HCT116 (cell line): ENCODE data around the gene GDAP1L1. TPM values are rescaled to one million over a fixed set of nuclear protein-coding genes. Genes with fewer than 3 reads are reported as not detected.

ENCODE experiments used
- ATAC-seq: fragments of 200-7000 bp; cut with Tn5 transposase; 2 replicates; pipeline ENCODE4 v1.9.1; 2020; ENCODE audit warnings: mild to moderate bottlenecking, moderate library complexity
- BruUV-seq: library from RNA; stranded (reverse); fragments of 400-500 nt; replicated peaks from 2 replicates; lab custom pipeline; 2021; lab: Mats Ljungman, UMichigan
- CTCF ChIA-PET: fragments of 300-600 bp; sonication (Branson Sonifier 250); formaldehyde crosslinking; loops from one replicate; lab custom pipeline; 2021; ENCODE audit warnings: antibody characterized with exemption; lab: Charles Lee
- POLR2A ChIA-PET: fragments of 300-600, 350-600 bp; sonication (Branson Sonifier 250); formaldehyde crosslinking; loops from one replicate; lab custom pipeline; 2021; ENCODE audit warnings: antibody characterized with exemption; lab: Charles Lee
- RAD21 ChIA-PET, 2 experiments: fragments of 300-600 bp; sonication (Branson Sonifier 250); formaldehyde crosslinking; loops; one replicate each; lab custom pipeline; 2023; ENCODE audit warnings: low total read pairs in 2 of 2; ENCODE audit not compliant: uncharacterized antibody in 2 of 2, unreplicated experiment in 2 of 2, low non-redundant PET in 1 of 2; lab: Charles Lee
- DNase-seq: peaks from one replicate; pipeline ENCODE4 v3.0.0-alpha.2; 2010; ENCODE audit warnings: low read depth, low spot score
- H2AFZ ChIP-seq: fragments of 200-600 bp; shearing (Covaris generic), sonication (generic); 2 replicates; pipeline ENCODE4 v1.6.1; 2017; ENCODE audit warnings: low read depth, mixed run types, mixed read lengths, antibody characterized with exemption, low read length; ENCODE audit not compliant: poor library complexity, severe bottlenecking
- H3K27ac ChIP-seq: 2 replicates; pipeline ENCODE4 v1.5.1; 2012; ENCODE audit warnings: low read depth, low read length
- H3K27me3 ChIP-seq: fragments of 200-600 bp; sonication (generic); 2 replicates; pipeline ENCODE4 v1.6.1; 2016; ENCODE audit warnings: mixed run types, low read length, mixed read lengths; ENCODE audit not compliant: insufficient read depth
- H3K36me3 ChIP-seq, 2 experiments: fragments of 200-500 bp in 1 of 2; fragments of 200-600 bp in 1 of 2; sonication (Bioruptor generic) in 1 of 2; sonication (generic) in 1 of 2; 2 replicates each; pipeline versions ENCODE4 v1.5.1 to v1.6.1; 2014 to 2016; ENCODE audit warnings: low read length in 2 of 2, inconsistent platforms in 1 of 2, mixed read lengths in 1 of 2, mixed run types in 1 of 2; ENCODE audit not compliant: insufficient read depth in 2 of 2, control insufficient read depth in 1 of 2
- H3K4me1 ChIP-seq, 2 experiments: fragments of 200-600 bp in 1 of 2; sonication (generic) in 1 of 2; 2 replicates each; pipeline versions ENCODE4 v1.5.1 to v1.6.1; 2012 to 2017; ENCODE audit warnings: low read length in 2 of 2, inconsistent platforms in 1 of 2, mild to moderate bottlenecking in 1 of 2, mixed read lengths in 1 of 2, mixed run types in 1 of 2, moderate library complexity in 1 of 2; ENCODE audit not compliant: insufficient read depth in 2 of 2, control insufficient read depth in 1 of 2
- H3K4me2 ChIP-seq: fragments of 200-600 bp; sonication (generic); 2 replicates; pipeline ENCODE4 v1.6.1; 2017; ENCODE audit warnings: mixed run types, low read length, mixed read lengths
- H3K4me3 ChIP-seq, 2 experiments: fragments of 200-600 bp in 1 of 2; sonication (generic) in 1 of 2; replicated peaks in 1 of 2; 2 replicates each; pipeline ENCODE4 v1.5.1; 2011 to 2016; ENCODE audit warnings: low read length in 2 of 2, control low read depth in 1 of 2, low read depth in 1 of 2, mild to moderate bottlenecking in 1 of 2, mixed read lengths in 1 of 2, mixed run types in 1 of 2
- H3K79me2 ChIP-seq: fragments of 200-600 bp; sonication (generic); 2 replicates; pipeline ENCODE4 v1.6.1; 2017; ENCODE audit warnings: mild to moderate bottlenecking, mixed run types, low read length, moderate library complexity, mixed read lengths; ENCODE audit not compliant: insufficient read depth
- H3K9ac ChIP-seq: fragments of 200-600 bp; sonication (generic); 2 replicates; pipeline ENCODE4 v1.6.1; 2016; ENCODE audit warnings: low read length, mixed read lengths
- H3K9me2 ChIP-seq: fragments of 200-600 bp; sonication (generic), shearing (Covaris generic); 2 replicates; pipeline ENCODE4 v1.6.1; 2017; ENCODE audit warnings: mixed run types, mild to moderate bottlenecking, moderate library complexity; ENCODE audit not compliant: insufficient read depth
- H3K9me3 ChIP-seq, 2 experiments: fragments of 200-500 bp in 1 of 2; fragments of 200-600 bp in 1 of 2; sonication (Bioruptor generic) in 1 of 2; sonication (generic) in 1 of 2; 2 replicates each; pipeline ENCODE4 v1.6.1; 2014 to 2017; ENCODE audit warnings: low read length in 2 of 2, mixed read lengths in 2 of 2, inconsistent platforms in 1 of 2, low read depth in 1 of 2, mild to moderate bottlenecking in 1 of 2, mixed run types in 1 of 2, moderate library complexity in 1 of 2; ENCODE audit not compliant: control insufficient read depth in 1 of 2, insufficient read depth in 1 of 2
- H4K20me1 ChIP-seq: fragments of 200-600 bp; sonication (generic), shearing (Covaris generic); 2 replicates; pipeline ENCODE4 v1.6.1; 2017; ENCODE audit warnings: mixed run types, mild to moderate bottlenecking, moderate library complexity; ENCODE audit not compliant: insufficient read depth
- CBX3 ChIP-seq: IDR thresholded peaks from 2 replicates; pipeline ENCODE4 v1.6.1; 2012; ENCODE audit warnings: low read depth
- CEBPB ChIP-seq: IDR thresholded peaks from 2 replicates; pipeline ENCODE4 v1.6.1; 2012; ENCODE audit warnings: low read depth
- CTCF ChIP-seq, 3 experiments: fragments of 200-600 bp in 1 of 3; sonication (generic) in 1 of 3; IDR thresholded peaks in 2 of 3; conservative IDR thresholded peaks in 1 of 3; 2 replicates each; pipeline ENCODE4 v1.5.1; 2012 to 2017; ENCODE audit warnings: low read depth in 2 of 3, low read length in 2 of 3, antibody characterized with exemption in 1 of 3, borderline replicate concordance in 1 of 3, control low read depth in 1 of 3, mild to moderate bottlenecking in 1 of 3, mixed read lengths in 1 of 3, mixed run types in 1 of 3, moderate library complexity in 1 of 3; ENCODE audit not compliant: insufficient read depth in 1 of 3
- EGR1 ChIP-seq: IDR thresholded peaks from 2 replicates; pipeline ENCODE4 v1.6.1; 2012; ENCODE audit warnings: low read depth
- ELF1 ChIP-seq: IDR thresholded peaks from 2 replicates; pipeline ENCODE4 v1.6.1; 2012; ENCODE audit warnings: low read depth, borderline replicate concordance
- EZH2phosphoT487 ChIP-seq: fragments of 200-600 bp; IDR thresholded peaks from 2 replicates; pipeline ENCODE4 v1.6.1; 2018; ENCODE audit warnings: antibody characterized with exemption, borderline replicate concordance
- FOSL1 ChIP-seq: IDR thresholded peaks from 2 replicates; pipeline ENCODE4 v1.6.1; 2012; ENCODE audit warnings: low read depth
- JUND ChIP-seq: IDR thresholded peaks from 2 replicates; pipeline ENCODE4 v1.6.1; 2012
- POLR2A ChIP-seq: IDR thresholded peaks from 2 replicates; pipeline ENCODE4 v1.7.0; 2011; ENCODE audit warnings: borderline replicate concordance; ENCODE audit not compliant: insufficient read depth, insufficient read length; ENCODE audit errors: extremely low read depth
- POLR2AphosphoS5 ChIP-seq: IDR thresholded peaks from 2 replicates; pipeline ENCODE4 v1.6.1; 2011; ENCODE audit warnings: mild to moderate bottlenecking, low read depth, low read length, moderate library complexity
- RAD21 ChIP-seq: IDR thresholded peaks from 2 replicates; pipeline ENCODE4 v1.6.1; 2012; ENCODE audit warnings: low read depth, mild to moderate bottlenecking
- REST ChIP-seq: IDR thresholded peaks from 2 replicates; pipeline ENCODE4 v1.6.1; 2012; ENCODE audit warnings: low read depth
- SIN3A ChIP-seq: IDR thresholded peaks from 2 replicates; pipeline ENCODE4 v1.6.1; 2012; ENCODE audit warnings: low read depth
- SP1 ChIP-seq: IDR thresholded peaks from 2 replicates; pipeline ENCODE4 v1.6.1; 2012; ENCODE audit warnings: low read depth
- SRF ChIP-seq: IDR thresholded peaks from 2 replicates; pipeline ENCODE4 v1.6.1; 2012; ENCODE audit warnings: low read depth
- TCF7L2 ChIP-seq: IDR thresholded peaks from 2 replicates; pipeline ENCODE4 v1.7.0; 2011; ENCODE audit warnings: borderline replicate concordance, inconsistent platforms; ENCODE audit not compliant: insufficient read depth, insufficient read length; ENCODE audit errors: extremely low read depth
- YY1 ChIP-seq: IDR thresholded peaks from 2 replicates; pipeline ENCODE4 v1.6.1; 2011; ENCODE audit warnings: low read length, low read depth, moderate library complexity, mild to moderate bottlenecking; ENCODE audit not compliant: insufficient replicate concordance; ENCODE audit errors: extremely low read depth
- ZFX ChIP-seq: fragments of 450-650 bp; IDR thresholded peaks from 2 replicates; pipeline ENCODE4 v1.6.1; 2017
- ZNF274 ChIP-seq: fragments of 200-500 bp; sonication (Bioruptor generic); IDR thresholded peaks from 2 replicates; pipeline ENCODE4 v1.6.1; 2014; ENCODE audit warnings: mild to moderate bottlenecking, low read depth, low read length, inconsistent platforms
- intact Hi-C: fragments of 100-400 bp; cut with micrococcal nuclease; formaldehyde crosslinking; loops from 2 replicates; pipeline ENCODE4 v1.10.0; 2022
- total RNA-seq: library from RNA; stranded (reverse); gene quantifications from one replicate; pipeline ENCODE4 v1.2.1, GENCODE V29; 2021; ENCODE audit not compliant: unreplicated experiment
- TF ChIP-seq, protein P1 (sequence below): IDR thresholded peaks from 2 replicates; pipeline ENCODE4 v1.6.1; 2012
- TF ChIP-seq, protein P2 (sequence below): IDR thresholded peaks from 2 replicates; pipeline ENCODE4 v1.6.1; 2012

GDAP1L1 gene
- total RNA-seq, 1 experiment from 2014 or later: not detected

DNA sequence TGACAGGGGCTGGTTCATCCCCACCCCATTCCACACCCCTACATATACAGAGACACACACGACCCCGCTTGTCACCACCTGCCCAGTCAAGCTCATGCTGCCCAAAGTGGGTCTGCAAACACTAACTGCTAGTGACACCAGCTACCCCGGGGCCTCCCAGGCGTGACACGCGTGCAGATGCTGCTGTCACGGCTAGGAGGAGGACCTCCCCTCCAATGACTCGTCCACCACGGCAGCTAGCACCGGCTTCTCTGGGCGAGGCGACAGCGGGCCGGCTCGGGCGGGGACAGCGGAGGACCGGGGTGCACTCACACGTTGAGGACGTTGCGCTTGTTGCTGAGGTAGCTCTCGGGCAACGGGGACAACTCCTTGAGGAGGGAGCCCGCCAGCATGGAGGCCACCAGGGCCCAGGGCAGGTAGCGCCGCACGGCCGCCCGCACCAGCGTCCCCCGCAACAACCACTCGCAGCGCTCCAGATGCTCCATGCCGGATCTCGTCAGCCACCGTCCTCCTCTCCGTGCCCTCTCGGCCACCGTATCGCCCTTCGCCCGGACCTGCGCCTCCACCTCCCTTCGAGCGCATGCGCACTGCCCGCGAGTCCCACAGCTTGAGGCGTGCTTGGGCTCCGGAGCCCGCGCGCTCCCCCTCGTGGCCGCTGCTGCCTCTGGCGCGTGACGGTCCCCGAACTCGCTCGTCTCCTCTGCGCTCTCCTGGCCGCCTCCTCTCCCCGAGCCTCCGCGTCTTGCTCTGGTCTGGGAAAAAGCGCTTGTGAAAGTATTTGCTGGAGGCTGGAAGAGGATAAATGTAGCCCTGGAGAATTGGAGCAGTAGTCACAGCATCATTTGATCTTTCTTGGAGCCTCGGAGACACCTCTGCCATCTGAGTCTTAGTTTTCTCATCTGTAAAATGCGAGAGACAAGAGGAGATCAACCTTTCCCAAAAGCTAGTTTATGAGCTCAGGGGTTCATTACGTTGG is 63.8 kb downstream of the GDAP1L1 start, which contains the start of gene FITM2:
Gene FITM2 (minus strand): TSS at position 539 of the 976 bp plus-strand sequence. CDS start 54 bp downstream, at position 485.
- Histone ChIP-seq H3K9me3 (no peaks in the 10 kb centered on the region), H4K20me1 (no peaks in the 10 kb centered on the region), H3K79me2 (peaks cover 14% of the 10 kb centered on the region; the same call in 1 of the 2 replicates), H3K27ac (peak within 1 kb of the TSS; percentile 54; the same call in 1 of the 2 replicates), H3K4me3 (peak within 1 kb of the TSS; percentile 93 to 98), H3K27me3 (no peaks in the 10 kb centered on the region), H3K36me3 (no peaks in the 10 kb centered on the region), H3K9ac (peak within 1 kb of the TSS; percentile 76), H3K4me1 (peaks cover 8 to 13% of the 10 kb centered on the region in 2 experiments; a peak in 3 of 4 replicates), H3K4me2 (peak within 1 kb of the TSS; percentile 95), H3K9me2 (no peaks in the 10 kb centered on the region), H2AFZ (peak within 1 kb of the TSS; percentile 99)
- DNase-seq (peak; percentile 93), ATAC-seq (peak; percentile 98)
- intact Hi-C loops: loop anchor here (1.0 to 10.0 kb wide), 3 partner anchors 96 to 194 kb away; no protein-coding TSS in a partner anchor
- CTCF ChIA-PET: interaction anchor here (0.6 to 3.5 kb wide), 14 partner anchors 9 to 265 kb away, joined by 3 to 61 read pairs (median 5); no protein-coding TSS in a partner anchor
- POLR2A ChIA-PET: no interaction called here
- RAD21 ChIA-PET: interaction anchor here (0.6 to 1.8 kb wide), 3 partner anchors 93 to 521 kb away, joined by 4 to 10 read pairs (median 7); no protein-coding TSS in a partner anchor
- no TSS peak for BruUV-seq
- TF ChIP-seq FOSL1: no peak
- no peak for TF ChIP-seq ELF1
- TF ChIP-seq CEBPB: no peak
- TF ChIP-seq RAD21: peak; percentile 85
- TF ChIP-seq, protein P1, sequence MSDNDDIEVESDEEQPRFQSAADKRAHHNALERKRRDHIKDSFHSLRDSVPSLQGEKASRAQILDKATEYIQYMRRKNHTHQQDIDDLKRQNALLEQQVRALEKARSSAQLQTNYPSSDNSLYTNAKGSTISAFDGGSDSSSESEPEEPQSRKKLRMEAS: peak; percentile 91
- TF ChIP-seq POLR2AphosphoS5: peak; percentile 87
- TF ChIP-seq TCF7L2: no peak
- no peak for TF ChIP-seq EGR1
- TF ChIP-seq, protein P2, sequence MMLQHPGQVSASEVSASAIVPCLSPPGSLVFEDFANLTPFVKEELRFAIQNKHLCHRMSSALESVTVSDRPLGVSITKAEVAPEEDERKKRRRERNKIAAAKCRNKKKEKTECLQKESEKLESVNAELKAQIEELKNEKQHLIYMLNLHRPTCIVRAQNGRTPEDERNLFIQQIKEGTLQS: no peak
- no peak for TF ChIP-seq EZH2phosphoT487
- no peak for TF ChIP-seq ZNF274
- no peak; the same call in 1 of the 2 replicates for TF ChIP-seq SP1
- no peak for TF ChIP-seq JUND
- no peak; the same call in 1 of the 2 replicates for TF ChIP-seq ZFX
- TF ChIP-seq SIN3A: 0 out of 2 replicates have a peak, but pooled peaks have one; percentile 49
- TF ChIP-seq REST: no peak
- TF ChIP-seq CBX3: peak; percentile 72; the same call in 1 of the 2 replicates
- peak; percentile 46 for TF ChIP-seq POLR2A
- TF ChIP-seq SRF: no peak
- peak; percentile 83 to 92 (median 91) for TF ChIP-seq CTCF (IDR thresholded peaks at IDR 0.05 in 2 of 3, conservative IDR thresholded peaks at IDR 0.05 in 1 of 3; ENCODE audit: borderline replicate concordance in 1 of 3, insufficient read depth in 1 of 3, low read depth in 2 of 3, low read length in 2 of 3)
- TF ChIP-seq YY1: peak; percentile 59
